Tibial nerve (tissue), 4 donors: ENCODE measurements around the gene CTBP1. TPM values are rescaled to one million over a fixed set of nuclear protein-coding genes. Genes with fewer than 3 reads are reported as not detected.

ENCODE experiments used
- DNase-seq, 2 donors: peaks; one replicate each; pipeline ENCODE4 v3.0.0-alpha.2; 2019; ENCODE audit warnings: low spot score in 2 of 2
- H3K27ac ChIP-seq, 4 donors: fragments of 200-600 bp; sonication (generic) in 3 of 4; one replicate each; pipeline ENCODE4 v1.5.1; 2017 to 2019; ENCODE audit warnings: mild to moderate bottlenecking in 1 of 4
- H3K27me3 ChIP-seq, 2 donors: fragments of 200-600 bp; sonication (generic) in 1 of 2; one replicate each; pipeline versions ENCODE4 v1.5.1 to v1.6.0; 2017 to 2019
- H3K36me3 ChIP-seq, 3 donors: fragments of 200-600 bp; sonication (generic); one replicate each; pipeline ENCODE4 v1.5.1; 2018 to 2019
- H3K4me1 ChIP-seq, 4 donors: fragments of 200-600 bp; sonication (generic) in 3 of 4; one replicate each; pipeline ENCODE4 v1.5.1; 2017 to 2019
- H3K4me3 ChIP-seq, 4 donors: fragments of 200-600 bp; sonication (generic) in 3 of 4; one replicate each; pipeline ENCODE4 v1.5.1; 2017 to 2019; ENCODE audit warnings: mild to moderate bottlenecking in 1 of 4, moderate library complexity in 1 of 4
- H3K9me3 ChIP-seq, 4 donors: fragments of 200-600 bp; sonication (generic) in 3 of 4; one replicate each; pipeline ENCODE4 v1.5.1; 2017 to 2019
- EP300 ChIP-seq, 2 donors: sonication (generic); formaldehyde crosslinking; IDR thresholded peaks; one replicate each; pipeline ENCODE4 v1.6.1; 2017; ENCODE audit warnings: antibody characterized with exemption in 2 of 2, mild to moderate bottlenecking in 1 of 2
- POLR2A ChIP-seq, 2 donors: fragments of 450-650 bp; IDR thresholded peaks; one replicate each; pipeline ENCODE4 v1.6.1; 2017; ENCODE audit warnings: antibody characterized with exemption in 2 of 2, mild to moderate bottlenecking in 2 of 2, moderate library complexity in 2 of 2
- WGBS, 2 donors: methylation state at CpG; one replicate each; pipeline ENCODE4 v1.1.5; 2018; 5-methylcytosine and 5-hydroxymethylcytosine counted together
- total RNA-seq, 4 donors: library from RNA; depleted of rRNA; stranded (reverse); fragments of >200 nt; gene quantifications; one replicate each; pipeline ENCODE4 v1.1.0, GENCODE V29; 2016
- TF ChIP-seq, protein P1 (sequence below), 5 experiments: fragments of 200-600 bp in 3 of 5; fragments of 450-650 bp in 2 of 5; sonication (generic) in 3 of 5; IDR thresholded peaks; one replicate each; pipeline ENCODE4 v1.5.1; 2016 to 2019; ENCODE audit warnings: antibody characterized with exemption in 5 of 5, mild to moderate bottlenecking in 3 of 5, moderate library complexity in 2 of 5

Gene CTBP1
- total RNA-seq, 4 donors from 2014 or later = 134 to 255 (median 193) TPM

DNA sequence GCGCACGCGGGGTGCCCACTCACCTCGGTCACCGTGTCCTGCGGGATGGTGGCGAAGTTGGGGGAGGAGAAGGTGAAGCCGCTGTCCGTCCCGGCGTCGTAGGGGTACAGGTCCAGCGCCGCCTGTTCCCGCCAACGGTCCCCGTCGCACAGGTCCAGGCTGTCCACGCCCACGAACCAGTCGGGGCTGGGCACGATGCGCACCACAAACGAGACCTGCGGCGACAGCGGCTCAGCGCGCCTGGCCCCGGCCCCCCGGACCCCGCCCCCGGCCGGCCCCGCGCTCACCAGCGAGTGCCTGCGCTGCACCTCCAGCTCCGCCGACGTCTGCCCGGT, 78.0 kb downstream of the CTBP1 start:
- Histone ChIP-seq H3K4me1 (peaks cover 0 to 62% (median 29%) of the 10 kb centered on the region in 4 donors), H3K27me3 (peaks cover 0 to 29% of the 10 kb centered on the region in 2 donors), H3K4me3 (peak overlapping the region in 3 of 4 donors; percentile 20 to 51 (median 48)), H3K36me3 (peaks cover 0 to 8% (median 0%) of the 10 kb centered on the region in 3 donors), H3K9me3 (no peaks in the 10 kb centered on the region), H3K27ac (peak overlapping the region in 1 of 4 donors; percentile 9)
- DNase-seq = no peak
- TF ChIP-seq, protein P1, sequence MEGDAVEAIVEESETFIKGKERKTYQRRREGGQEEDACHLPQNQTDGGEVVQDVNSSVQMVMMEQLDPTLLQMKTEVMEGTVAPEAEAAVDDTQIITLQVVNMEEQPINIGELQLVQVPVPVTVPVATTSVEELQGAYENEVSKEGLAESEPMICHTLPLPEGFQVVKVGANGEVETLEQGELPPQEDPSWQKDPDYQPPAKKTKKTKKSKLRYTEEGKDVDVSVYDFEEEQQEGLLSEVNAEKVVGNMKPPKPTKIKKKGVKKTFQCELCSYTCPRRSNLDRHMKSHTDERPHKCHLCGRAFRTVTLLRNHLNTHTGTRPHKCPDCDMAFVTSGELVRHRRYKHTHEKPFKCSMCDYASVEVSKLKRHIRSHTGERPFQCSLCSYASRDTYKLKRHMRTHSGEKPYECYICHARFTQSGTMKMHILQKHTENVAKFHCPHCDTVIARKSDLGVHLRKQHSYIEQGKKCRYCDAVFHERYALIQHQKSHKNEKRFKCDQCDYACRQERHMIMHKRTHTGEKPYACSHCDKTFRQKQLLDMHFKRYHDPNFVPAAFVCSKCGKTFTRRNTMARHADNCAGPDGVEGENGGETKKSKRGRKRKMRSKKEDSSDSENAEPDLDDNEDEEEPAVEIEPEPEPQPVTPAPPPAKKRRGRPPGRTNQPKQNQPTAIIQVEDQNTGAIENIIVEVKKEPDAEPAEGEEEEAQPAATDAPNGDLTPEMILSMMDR (IDR thresholded peaks at IDR 0.05) = no peak
- no peak for TF ChIP-seq POLR2A (IDR thresholded peaks at IDR 0.05)
- TF ChIP-seq EP300 (IDR thresholded peaks at IDR 0.05) = no peak
- 57% methylated on average over 16 of the region's 42 CpGs; no CpG with 5 or more reads in 1 of the 2 donors for WGBS, 2 donors

DNA sequence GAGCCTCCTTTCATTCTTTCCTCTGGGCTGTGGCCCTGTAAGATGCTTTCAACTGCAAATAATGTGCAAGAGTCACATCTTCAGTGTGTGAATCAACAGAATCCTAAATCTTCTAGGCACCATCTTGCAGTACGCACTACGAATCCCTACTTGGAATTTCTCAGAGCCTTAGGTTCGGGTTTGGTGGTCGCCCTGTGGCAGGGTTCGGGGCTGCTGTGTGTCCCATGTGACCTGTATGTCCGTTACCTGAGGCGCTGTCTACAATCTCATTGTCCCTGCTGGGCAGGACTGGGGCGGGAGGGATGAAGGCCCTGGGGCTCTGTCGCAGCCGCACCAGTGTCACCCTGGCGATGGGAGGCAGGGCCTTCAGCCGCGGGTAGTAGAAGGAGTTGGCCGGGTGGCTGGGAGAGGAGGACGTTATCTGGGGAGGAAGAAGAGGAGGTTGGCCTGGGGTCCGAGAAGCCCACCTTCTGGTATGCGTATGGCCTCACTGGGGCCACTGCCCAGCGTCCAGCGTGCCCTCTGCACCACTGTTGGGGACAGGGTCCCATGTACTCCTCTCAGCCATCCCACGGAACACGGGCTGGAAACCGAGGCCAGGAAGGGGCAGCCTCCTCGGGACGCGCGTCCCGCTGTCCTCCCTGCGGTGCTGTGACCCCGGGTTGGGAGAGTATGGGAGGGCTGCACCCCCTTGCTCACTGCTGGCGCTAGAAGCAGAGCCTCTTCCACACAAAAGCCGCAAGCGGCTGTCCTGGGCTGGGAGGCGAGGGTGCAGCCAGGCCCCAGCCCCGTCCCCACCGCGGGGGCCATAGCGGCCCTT, 78.6 kb downstream of the CTBP1 start:
- Histone ChIP-seq H3K36me3 (peaks cover 0 to 8% (median 0%) of the 10 kb centered on the region in 3 donors), H3K4me3 (peak overlapping the region in 2 of 4 donors; percentile 48 to 51), H3K27me3 (peaks cover 0 to 29% of the 10 kb centered on the region in 2 donors), H3K9me3 (no peaks in the 10 kb centered on the region), H3K4me1 (peaks cover 0 to 62% (median 29%) of the 10 kb centered on the region in 4 donors), H3K27ac (peak overlapping the region in 1 of 4 donors; percentile 9)
- 85 to 88% methylated on average over 28 to 37 of the region's 37 CpGs for WGBS, 2 donors
- TF ChIP-seq POLR2A (IDR thresholded peaks at IDR 0.05) (no peak), EP300 (IDR thresholded peaks at IDR 0.05) (no peak)
- TF ChIP-seq, protein P1 (IDR thresholded peaks at IDR 0.05) = no peak
- DNase-seq = no peak

DNA sequence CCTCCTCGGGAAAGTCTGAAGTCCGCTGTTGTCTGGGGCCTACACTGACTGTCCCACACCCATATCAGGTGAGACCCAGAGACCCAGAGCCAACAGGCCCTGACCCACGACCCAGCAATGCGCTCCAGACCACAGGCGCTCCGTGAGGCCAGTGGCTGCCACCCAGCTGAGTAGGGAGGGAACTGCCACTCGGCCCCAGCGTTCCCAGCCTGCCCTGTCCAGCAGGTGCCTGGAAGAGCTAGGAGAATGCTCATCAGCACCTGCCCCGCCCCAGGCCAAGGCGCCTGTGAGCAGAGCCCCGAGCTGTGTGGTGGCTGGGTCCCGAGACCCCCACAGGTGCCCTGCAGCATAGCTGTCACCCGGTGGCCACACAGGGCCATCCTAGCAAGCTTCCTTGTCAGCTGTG, 79.2 kb downstream of the CTBP1 start:
- 86 to 94% methylated on average over 4 to 7 of the region's 13 CpGs for WGBS, 2 donors
- TF ChIP-seq, protein P1 (IDR thresholded peaks at IDR 0.05) = no peak
- TF ChIP-seq EP300 (IDR thresholded peaks at IDR 0.05) (no peak), POLR2A (IDR thresholded peaks at IDR 0.05) (no peak)
- no peak overlapping the region for H3K27ac ChIP-seq
- H3K9me3 ChIP-seq = no peaks in the 10 kb centered on the region
- H3K4me3 ChIP-seq = no peak overlapping the region
- no peak for DNase-seq
- H3K4me1 ChIP-seq = peaks cover 0 to 62% (median 29%) of the 10 kb centered on the region in 4 donors
- peaks cover 0 to 29% of the 10 kb centered on the region in 2 donors for H3K27me3 ChIP-seq
- H3K36me3 ChIP-seq = peaks cover 0 to 8% (median 0%) of the 10 kb centered on the region in 3 donors

DNA sequence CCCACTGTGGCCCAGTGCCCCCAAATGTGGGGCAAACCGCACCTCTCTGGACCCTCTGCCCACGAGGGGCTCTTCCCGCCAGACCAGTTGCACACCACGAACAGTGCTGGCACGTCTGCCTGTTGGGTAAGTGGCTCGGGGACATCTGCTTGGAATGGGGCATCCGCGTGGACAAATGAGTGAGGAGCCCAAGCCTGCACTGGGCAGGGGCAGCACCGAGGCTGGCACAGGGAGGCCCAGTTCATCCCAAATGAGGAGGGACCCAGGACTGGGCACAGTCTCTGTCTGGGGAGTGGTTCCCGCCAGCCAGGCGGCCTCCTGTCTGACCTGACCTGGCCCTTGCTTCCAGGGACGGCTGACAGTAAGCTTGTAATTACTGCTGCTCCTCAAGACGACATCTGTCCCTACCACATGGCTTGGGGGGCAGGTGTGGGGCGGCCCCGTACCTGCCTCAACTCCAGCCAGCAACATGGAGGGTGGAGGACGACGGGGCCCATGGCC, 79.7 kb downstream of the CTBP1 start:
- H3K4me1 ChIP-seq = peaks cover 0 to 62% (median 29%) of the 10 kb centered on the region in 4 donors
- H3K9me3 ChIP-seq = no peaks in the 10 kb centered on the region
- H3K4me3 ChIP-seq = no peak overlapping the region
- H3K27me3 ChIP-seq = peaks cover 0 to 29% of the 10 kb centered on the region in 2 donors
- TF ChIP-seq POLR2A (IDR thresholded peaks at IDR 0.05) (no peak), EP300 (IDR thresholded peaks at IDR 0.05) (no peak)
- TF ChIP-seq, protein P1 (IDR thresholded peaks at IDR 0.05) = no peak
- H3K36me3 ChIP-seq = peaks cover 0 to 8% (median 0%) of the 10 kb centered on the region in 3 donors
- no peak for DNase-seq
- WGBS, 2 donors = 84 to 90% methylated on average over 12 to 17 of the region's 17 CpGs
- H3K27ac ChIP-seq = no peak overlapping the region
